Myocyte (in vitro differentiated cells): ENCODE measurements around the gene GCG. TPM values are rescaled to one million over a fixed set of nuclear protein-coding genes. Genes with fewer than 3 reads are reported as not detected.

Source experiments
- DNase-seq: peaks from one replicate; pipeline ENCODE4 v3.0.0-alpha.2; 2012; ENCODE audit warnings: low read depth
- total RNA-seq: library from RNA; depleted of rRNA; stranded (reverse); fragments of >200 nt; gene quantifications from 2 replicates; pipeline ENCODE4 v1.2.3, GENCODE V29; 2014

GCG gene
- total RNA-seq, 1 donor from 2014 or later, result not detected

- peak; percentile 76 for DNase-seq
Measured at GRCh38 chr2:162153608-162154224, 1.7 kb upstream of the GCG start.

DNA sequence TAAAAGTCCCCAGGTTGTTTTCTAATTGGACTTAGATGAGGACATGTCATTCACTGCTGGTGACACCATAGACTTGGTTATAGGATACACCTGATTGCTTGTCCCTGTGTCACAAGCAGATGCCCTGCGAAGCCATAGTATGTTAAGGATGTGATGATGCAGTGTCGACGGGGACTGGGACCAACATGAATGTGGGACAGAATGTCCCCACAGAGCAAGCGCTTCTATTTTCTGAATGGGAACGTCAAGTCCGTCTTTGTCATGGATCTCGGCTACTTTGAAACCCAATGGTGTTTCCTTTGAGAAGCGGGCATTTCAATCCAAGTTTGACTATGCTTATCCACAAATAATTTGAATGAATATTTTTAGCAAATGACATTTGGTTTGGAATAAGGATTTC is 2.1 kb downstream of the GCG start:
- no peak for DNase-seq

GRCh38 chr2:162149466-162149865 is 2.6 kb downstream of the GCG start:
- DNase-seq, result no peak

DNA sequence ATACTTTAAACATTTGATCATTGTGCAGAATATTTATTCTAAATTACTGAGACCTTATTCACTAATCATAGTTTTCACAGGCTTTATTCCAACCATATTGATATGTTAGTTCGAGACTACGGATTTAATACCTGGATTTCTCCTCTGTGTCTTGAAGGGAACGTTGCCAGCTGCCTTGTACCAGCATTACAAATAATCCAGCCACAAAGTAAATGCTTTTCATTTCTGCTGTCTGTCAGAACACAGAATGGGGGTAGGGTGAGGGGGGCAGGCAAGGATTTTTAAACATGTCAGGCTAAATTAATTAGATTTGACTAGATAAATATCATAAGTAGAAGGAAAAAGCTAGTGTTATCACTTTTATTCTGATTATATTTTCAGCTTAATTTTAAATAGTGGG is 3.1 kb downstream of the GCG start:
- DNase-seq, result no peak

DNA sequence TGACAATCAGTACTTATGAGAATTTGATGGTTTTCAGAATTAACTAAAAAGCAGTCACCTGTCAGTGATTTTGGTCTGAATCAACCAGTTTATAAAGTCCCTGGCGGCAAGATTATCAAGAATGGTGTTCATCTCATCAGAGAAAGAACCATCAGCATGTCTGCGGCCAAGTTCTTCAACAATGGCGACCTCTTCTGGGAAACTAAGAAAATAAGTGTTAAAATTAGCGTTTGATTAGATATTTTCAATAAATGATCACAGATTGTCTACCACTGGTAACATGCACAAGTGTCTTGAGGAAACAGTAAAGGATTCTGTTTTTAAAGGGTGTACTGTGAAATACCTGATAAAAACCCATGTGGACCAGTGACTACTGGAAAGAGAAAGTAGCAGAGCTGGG is 8.1 kb downstream of the GCG start:
- DNase-seq, result no peak

GRCh38 chr2:162138310-162138709 is 13.7 kb downstream of the GCG start:
- no peak for DNase-seq

DNA sequence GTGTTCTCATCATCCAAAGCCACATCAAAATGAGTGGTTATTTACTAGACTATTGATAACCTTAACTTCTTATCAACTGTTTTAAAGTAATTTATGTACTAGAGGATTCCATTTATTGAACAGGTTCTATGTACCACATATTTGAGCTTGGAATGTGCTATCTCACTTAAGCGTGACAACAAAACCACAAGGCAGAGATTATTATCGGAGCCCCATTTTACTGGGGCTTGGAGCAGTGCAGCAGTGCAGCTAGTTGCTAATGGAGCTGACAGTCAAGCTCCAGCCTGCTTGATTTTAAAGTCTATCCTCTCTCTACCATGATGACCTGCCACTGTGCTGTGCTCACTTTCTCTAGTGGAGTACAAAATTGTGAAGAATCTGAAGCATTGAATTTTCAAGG is 24.6 kb downstream of the GCG start:
- DNase-seq, result no peak

DNA sequence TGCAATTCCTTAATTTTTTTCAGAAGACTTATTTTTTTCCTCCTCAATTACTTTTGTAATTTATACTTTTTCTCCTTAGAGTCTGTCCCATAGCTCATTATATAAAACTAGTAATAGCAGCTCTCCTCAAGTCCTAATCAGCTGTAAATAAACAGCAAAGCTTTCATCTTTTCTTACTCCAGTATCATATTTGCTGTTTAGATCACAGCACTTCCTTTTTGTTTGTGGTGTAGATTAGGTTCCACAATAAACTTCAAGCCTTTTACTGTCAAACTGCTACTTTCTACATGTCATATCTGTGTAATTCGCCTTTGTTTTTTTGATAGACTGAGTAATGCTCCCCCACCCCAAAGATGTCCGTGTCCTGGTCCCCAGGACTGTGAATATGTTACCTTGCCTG is 25.5 kb downstream of the GCG start:
- no peak for DNase-seq

GRCh38 chr2:162126111-162126519 is 25.9 kb downstream of the GCG start:
- DNase-seq, result no peak

DNA sequence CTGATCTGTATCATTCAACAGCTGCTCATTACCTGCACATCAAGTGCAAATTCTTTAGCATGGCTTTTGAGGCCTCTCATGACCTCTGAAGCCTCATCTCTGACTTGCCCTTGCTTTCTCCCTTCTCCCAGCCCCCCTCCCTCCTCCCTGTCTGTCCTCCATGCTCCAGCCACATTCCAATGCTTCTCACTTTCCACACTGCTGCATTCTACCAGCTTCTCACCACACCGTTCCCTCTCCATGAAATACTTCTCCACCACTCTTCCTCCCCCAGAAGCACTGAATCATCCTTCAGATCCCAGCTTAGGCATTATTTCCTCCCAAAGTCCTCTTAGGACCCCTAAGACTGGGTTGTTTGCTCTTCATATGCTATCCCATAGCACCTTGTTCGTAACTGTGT is 26.9 kb downstream of the GCG start:
- no peak for DNase-seq

DNA sequence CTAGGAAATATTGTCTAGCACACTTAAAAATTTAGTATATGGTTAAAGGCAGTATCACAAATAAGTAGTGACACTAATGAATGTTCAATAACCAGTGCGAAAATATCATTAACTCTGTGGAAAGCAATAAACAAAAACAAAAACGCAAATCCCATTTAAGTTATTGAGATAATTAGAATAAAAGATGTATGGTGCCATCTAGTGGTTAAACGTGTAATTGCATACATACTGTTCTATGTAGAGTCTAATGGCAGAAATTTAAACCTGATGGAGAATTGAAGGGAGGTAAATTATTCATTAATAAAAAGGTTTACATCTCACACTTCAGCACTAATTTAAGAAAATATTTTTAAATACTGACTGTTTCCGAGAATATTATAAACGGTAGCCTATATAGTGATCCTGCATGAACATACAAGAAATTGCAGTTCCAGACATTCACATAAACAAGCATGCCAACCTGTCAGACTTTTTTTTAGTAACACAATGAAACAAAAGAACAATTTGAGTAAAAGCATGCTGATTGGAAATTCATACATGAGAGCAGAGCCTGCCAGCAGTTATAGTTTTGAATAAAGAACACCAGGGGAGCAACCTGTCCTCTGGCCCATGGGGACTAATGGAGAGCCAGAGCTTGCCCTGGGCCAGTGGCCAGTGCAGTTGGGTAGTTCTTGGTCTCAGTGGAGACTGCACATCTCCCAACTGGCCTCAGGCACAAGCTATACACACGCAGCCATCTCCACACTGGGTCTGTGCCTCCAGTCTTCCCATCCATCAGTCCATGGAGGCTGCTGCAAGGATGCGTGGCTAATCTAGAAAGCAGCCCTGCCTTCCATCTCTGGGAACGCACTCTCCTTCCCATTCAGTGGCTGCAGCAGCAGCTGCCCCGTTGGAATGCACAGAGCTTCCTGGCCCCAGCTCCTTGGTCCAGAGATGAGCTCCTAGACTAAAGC is 28.0 kb downstream of the GCG start:
- DNase-seq, result peak; percentile 82

DNA sequence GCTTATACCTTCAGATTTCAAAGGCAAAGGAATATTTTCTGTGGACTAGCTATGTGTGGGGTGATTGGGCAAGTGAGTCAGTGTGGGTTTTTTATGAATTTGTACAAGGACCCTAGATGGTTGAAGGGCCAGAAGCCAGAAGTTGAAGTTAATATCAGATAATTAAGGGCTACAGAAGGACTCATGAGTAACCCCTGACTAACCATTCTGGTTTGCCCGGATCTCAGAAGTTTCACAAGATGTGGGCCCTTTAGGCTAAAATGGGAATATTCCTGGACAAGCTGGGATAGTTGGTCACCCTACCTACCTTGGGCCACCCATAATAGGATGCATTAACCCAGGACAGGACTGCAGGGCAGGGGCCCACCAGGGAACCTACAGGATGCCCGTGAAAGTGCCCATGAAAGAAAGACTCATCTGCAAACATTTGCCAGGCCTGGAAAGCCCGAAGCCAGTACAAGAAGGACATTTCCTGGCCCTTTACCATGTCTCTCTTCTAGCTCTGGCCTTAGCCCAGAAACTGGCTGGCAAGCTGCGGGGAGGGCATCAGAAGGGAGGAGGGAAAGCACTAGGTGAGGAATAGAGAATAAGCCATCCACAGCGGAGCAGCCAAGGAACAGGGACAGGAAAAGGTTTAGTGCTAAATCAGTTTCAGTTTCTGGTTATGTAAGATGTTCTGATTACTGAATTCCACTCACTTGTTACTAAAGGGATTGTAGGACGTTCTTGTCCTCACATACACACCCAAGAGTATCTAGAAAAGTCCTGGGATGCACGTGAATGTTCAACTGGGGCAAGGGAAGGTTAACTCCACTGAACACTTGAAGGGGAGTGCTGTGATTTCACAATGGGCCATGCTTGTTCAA is 33.6 kb downstream of the GCG start:
- DNase-seq, result no peak

DNA sequence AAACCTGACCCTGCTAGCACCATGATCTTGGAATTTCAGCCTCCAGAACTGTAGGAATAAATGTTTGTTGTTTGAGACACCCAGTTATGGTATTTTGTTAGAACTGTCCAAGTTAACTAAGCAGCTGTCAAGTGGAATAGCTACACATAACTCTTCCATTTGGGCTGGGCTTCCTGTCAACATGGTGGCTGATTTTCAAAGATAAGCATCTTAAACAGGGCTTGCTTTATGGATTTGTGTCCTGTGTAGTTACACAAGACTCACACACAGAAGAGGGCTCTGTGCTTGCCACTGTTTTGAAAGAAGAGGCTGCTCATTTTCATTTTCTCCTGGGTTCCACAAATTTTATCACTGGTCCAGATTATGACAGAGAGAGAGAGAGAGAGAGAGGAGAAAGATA is 35.7 kb downstream of the GCG start:
- no peak for DNase-seq

- no peak for DNase-seq
Measured at GRCh38 chr2:162115076-162115475, 37.0 kb downstream of the GCG start.

DNA sequence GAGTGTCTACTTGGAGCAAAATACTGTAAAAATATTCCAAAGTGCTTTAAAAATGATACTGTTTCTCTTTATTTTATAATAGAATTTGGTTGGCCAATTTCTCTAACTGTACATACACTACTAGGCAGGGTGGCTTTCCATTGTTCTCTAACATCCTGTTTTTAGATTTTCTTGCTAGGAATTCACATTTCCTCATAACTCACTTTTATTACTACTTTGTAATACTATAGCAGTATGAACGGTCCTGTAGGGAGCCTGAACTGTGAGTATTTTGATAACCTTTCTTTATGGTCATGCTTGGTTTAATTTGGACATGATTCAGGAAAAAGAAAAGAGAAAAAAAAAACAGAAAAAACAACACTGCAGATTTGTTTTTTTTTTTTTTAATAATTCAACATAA is 37.8 kb downstream of the GCG start:
- DNase-seq, result no peak

- DNase-seq, result peak; percentile 82
Measured at GRCh38 chr2:162113776-162114168, 38.3 kb downstream of the GCG start.

DNA sequence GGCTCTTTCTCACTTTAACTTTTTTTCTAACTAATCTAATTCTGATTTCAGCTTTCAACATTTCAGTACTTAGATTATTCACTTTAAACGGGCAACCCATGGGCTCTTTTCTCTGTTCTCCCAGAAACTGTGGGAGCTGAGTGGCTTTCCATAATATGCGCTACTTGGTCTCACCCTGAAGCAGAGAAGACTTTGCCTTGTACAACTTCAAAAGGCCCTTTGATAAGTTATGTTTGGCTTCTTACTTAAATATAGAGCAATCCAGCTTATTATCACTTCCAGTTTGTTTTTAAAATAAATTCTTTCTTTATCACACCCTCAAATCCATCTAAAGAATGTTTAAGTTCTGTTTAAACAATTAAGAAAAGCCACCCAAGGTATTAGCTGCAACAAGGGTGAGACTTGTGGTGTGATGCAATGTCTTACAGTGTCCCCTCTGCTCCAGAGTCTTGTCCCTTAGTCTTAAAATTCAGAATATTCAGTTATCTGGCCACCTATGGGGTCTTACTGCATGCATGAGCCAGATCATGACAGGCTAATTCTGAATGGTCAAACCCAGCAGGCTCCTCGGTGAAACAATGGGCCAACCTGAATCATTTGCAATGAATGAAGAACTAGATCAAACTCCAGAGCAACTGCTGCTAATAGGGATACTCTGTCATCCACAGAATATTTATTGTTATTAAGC is 38.8 kb downstream of the GCG start:
- DNase-seq, result no peak

DNA sequence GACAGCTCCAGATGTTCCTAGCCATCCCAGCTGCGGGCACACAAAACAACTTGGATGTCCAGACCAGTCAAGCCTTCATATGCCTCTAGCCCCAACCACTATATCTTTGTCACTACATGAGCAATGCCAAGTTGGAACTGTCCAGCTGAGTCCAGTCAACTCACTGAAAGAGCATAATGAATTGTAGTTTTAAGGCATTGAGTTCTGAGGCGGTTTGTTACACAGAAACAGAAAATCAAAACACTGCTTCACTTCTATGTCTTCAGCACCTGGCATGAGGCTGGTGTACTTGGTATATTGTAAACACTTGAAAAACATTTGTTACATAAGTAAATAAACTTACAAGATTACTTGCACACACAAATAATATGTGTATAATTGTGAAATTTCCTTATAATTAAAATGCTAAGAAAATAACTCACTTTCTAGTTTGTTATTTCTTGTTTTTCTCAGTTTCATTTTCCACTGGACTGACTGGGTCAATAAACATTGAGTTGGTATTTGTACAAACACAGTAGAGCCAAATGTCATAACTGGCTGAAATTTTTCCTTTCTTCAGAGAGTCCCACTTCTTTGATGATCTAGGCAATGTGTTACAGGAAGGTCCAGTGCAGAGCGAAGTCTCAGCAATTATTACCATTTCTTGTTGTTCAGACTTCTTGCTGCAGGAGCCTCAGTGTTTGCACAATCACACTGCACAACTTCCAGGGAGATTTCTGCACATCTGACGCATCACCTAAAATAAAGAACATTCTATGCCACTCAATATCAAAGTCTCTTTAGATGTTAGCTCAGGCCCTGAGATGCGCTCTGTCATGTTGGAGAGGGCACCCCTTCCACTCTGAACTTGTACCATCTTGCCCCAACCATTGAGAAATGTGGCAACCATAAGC is 39.8 kb downstream of the GCG start:
- no peak for DNase-seq

DNA sequence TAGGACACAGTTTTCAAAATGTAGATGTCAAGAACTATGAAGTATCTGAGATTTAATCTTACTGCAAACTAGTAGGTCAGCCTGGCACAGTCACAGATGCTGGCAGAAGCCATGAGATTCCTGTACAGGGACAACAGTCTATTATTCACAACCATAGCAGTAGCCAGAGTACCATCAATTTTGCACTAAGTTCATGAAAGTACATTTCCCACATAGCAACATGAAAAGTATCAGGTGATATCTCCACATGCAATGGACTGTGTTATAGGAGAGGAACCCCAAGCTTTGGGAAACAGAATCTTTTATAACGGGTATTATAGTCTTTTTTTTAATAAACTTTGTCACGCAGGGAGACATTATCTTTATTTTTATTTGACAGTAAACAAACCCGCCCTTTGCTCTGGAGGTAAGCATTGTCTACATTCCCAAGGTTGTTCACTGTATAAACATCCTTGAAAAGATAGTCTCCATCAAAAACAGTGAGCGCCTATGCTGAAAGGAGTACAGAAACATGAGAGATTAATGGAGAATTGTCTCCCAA is 44.6 kb downstream of the GCG start:
- no peak for DNase-seq

DNA sequence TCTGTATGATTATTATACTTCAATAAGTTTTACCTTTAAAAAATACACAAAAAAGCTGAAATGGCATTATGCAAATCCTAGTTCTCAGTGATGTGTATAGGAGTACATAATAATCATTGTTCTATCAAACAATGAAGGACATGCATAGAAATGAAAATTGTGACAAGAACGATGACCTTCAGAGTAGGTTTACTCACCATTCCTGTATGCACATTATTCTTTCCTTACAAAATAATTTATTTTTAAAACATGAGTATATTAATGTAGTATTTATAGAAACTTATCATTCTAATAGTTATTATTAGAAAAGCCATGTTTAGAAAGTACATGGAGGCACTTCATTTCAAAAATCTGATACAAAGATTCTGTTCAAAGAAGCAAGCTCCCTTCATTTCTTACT is 45.3 kb downstream of the GCG start:
- peak; percentile 50 for DNase-seq
